GM19463 (cell line): ENCODE data around the gene SMIM28.

Experiments
- ATAC-seq: cut with Tn5 transposase; IDR thresholded peaks from one replicate; pipeline ENCODE4 v1.9.1; 2021; ENCODE audit warnings: mild to moderate bottlenecking, moderate library complexity; ENCODE audit not compliant: unreplicated experiment

SMIM28 gene

GRCh38 chr6:138427701-138428100 lies 50.0 kb downstream of the SMIM28 start:
- no peak for ATAC-seq

GRCh38 chr6:138428944-138429598 lies 51.4 kb downstream of the SMIM28 start:
- ATAC-seq = no peak

DNA sequence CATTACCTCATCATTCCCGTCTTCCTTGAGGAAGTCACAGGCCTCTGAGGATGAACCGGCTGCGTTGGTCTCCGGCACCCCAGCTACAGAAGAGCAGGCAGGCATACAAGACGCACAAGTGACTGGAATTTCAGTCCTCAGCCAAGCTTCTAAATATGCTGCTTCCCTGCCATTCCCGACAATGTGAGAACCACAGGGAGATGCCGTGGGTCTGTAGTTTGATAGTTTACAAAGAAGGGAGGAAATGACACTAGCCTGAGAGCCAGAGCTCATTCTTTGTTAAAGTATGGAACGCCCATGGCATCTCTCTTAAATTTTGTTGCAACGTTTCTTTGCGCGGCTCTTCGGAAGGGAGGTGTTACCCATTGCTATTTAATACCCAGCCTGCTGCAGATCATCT lies 52.1 kb downstream of the SMIM28 start:
- no peak for ATAC-seq

- ATAC-seq = no peak
Measured at GRCh38 chr6:138430361-138431145, 52.8 kb downstream of the SMIM28 start.

DNA sequence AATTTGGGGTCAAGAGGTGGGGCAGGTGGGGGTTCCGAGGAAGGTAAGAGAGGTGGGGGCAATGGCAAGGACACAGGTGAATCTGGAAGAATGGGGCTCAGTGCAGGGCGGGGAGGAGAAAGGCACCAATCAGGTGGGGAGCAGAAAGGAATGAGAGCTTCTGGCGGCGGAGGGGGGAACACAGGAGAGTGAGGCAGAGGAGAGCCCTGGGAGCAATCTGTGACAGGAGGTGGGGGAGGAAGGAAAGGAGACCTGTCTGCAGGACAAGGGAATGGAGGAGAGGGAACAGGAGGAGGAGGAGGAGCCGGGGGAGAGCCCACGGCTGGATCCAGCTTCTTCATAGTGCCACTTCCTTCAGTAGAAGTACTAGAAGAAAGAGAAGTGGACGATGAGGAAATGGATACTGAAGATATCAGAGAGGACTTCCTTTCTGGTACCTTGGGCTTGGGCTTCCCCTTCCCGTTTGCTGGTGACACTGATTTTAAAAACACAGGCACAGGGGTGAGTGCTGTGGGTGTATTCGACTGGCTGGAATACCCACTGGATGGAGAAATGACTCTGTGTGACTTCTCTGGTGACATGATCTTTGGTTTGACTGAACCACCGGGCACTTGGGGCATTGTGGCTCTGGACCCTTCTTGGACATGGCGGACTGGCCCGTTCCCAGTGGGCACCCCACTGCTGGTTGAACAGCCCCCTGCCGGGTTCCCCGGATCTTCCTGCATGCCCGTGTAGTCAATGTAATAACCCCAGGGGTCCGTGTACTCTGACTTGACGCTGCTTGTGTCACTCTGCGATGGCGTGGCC lies 53.8 kb downstream of the SMIM28 start:
- ATAC-seq = no peak

- no peak for ATAC-seq
Measured at GRCh38 chr6:138432063-138432356, 54.3 kb downstream of the SMIM28 start.
